Activated CD4-positive, alpha-beta memory T cell treated with anti-CD3 and anti-CD28 coated beads, Interleukin-2, amount 10 ng/mL, durations not matched to agents 7 days and 5 days (primary cell): ENCODE results near the gene CHCHD6. TPM values are rescaled to one million over a fixed set of nuclear protein-coding genes. Genes with fewer than 3 reads are reported as not detected.

Experiments
- CTCF ChIA-PET: fragments of 350-600 bp; sonication (Branson Sonifier 250); formaldehyde crosslinking; loops from one replicate; lab custom pipeline; 2021; ENCODE audit warnings: antibody characterized with exemption, inconsistent platforms; lab: Charles Lee
- POLR2A ChIA-PET: fragments of 350-600 bp; sonication (Branson Sonifier 250); formaldehyde crosslinking; loops from one replicate; lab custom pipeline; 2021; ENCODE audit warnings: antibody characterized with exemption; lab: Charles Lee
- DNase-seq: peaks from one replicate; pipeline ENCODE4 v3.0.0-alpha.2; 2020
- H3K27ac Mint-ChIP-seq: one replicate; pipeline ENCODE4 v1.8.0; 2021; ENCODE audit warnings: mild to moderate bottlenecking, mixed read lengths
- H3K27me3 Mint-ChIP-seq: one replicate; pipeline ENCODE4 v1.8.0; 2021; ENCODE audit warnings: mixed read lengths
- H3K36me3 Mint-ChIP-seq: one replicate; pipeline ENCODE4 v1.8.0; 2021; ENCODE audit warnings: low read depth, mixed read lengths
- H3K4me1 Mint-ChIP-seq: one replicate; pipeline ENCODE4 v1.8.0; 2021; ENCODE audit warnings: mixed read lengths
- H3K4me3 Mint-ChIP-seq: one replicate; pipeline ENCODE4 v1.8.0; 2021; ENCODE audit warnings: mild to moderate bottlenecking, mixed read lengths
- H3K9me3 Mint-ChIP-seq: one replicate; pipeline ENCODE4 v1.8.0; 2021; ENCODE audit warnings: mixed read lengths
- total RNA-seq, 2 experiments: library from RNA; stranded (reverse); gene quantifications; one replicate each; pipeline ENCODE4 v1.2.3, GENCODE V29; 2021

The CHCHD6 gene
- total RNA-seq, 2 experiments from 2014 or later = 4.0 to 4.1 TPM

DNA sequence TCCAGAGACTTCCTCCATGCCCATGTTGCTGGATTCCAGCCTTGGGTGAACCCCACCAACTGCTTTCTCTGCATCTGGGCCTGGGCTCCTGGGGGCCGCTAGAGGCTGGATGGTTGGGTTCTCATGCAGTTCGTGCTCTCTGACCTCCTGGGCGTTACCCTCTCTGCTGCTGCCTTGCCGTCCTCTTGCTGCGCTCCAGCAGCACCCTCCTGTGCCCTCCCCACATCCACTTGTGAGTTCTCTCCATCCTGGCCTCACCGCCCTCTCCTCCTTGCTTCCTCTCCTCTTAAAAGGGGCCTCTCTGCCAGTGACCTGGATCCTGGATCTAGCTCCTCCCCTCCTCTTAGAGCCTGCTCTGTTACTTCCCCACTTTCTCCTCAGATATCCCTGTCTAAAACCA, 43.7 kb downstream of the CHCHD6 start:
- no peaks in the 10 kb centered on the region for H3K36me3 Mint-ChIP-seq
- H3K4me1 Mint-ChIP-seq = peaks cover 7% of the 10 kb centered on the region
- H3K27ac Mint-ChIP-seq = no peak overlapping the region
- ChIA-PET CTCF (no interaction called here), POLR2A (no interaction called here)
- DNase-seq = no peak
- H3K27me3 Mint-ChIP-seq = no peaks in the 10 kb centered on the region
- no peak overlapping the region for H3K4me3 Mint-ChIP-seq
- no peaks in the 10 kb centered on the region for H3K9me3 Mint-ChIP-seq

DNA sequence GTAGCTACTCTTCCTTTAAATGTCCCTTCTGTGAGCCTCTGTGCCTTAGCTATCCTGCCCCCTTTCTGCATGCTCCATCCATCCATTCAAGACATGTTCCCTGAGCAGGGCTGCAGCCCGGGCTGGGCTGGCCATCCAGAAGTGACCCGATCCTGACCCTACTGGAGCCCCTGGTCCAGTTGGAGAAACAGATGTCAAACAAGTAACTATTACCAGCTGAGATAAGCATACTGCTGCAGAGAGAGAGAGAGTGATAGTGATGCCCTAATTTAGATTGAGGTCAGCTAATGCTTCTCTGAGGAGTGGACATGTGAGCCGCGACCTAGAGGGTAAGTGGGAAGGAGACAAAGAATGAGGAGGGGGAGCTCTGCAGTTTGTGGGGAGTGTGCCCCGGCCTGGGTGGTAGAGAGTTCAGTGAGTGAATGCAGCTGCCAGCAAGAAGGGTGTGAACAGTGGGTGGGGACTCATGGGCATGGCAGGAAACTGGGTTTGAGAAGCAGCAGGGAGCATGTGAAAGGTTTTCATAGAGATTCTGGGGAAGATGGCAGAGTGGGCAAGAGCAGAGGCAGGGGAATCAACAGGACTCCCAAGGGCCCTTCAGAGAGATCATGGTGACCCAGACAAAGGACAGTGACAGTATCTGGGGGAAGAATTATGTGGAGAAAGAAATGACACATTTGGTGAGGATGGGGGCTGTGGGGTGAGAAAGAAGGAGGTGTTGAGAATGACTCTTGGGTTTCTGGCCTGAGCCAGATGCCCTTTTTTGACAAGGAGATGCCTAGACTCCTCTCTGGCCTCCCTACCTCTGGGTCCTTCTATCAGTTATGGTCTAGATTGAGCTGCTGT, 44.9 kb downstream of the CHCHD6 start:
- Mint-ChIP-seq H3K9me3 (no peaks in the 10 kb centered on the region), H3K4me3 (no peak overlapping the region), H3K27me3 (no peaks in the 10 kb centered on the region), H3K4me1 (peaks cover 7% of the 10 kb centered on the region), H3K27ac (no peak overlapping the region), H3K36me3 (no peaks in the 10 kb centered on the region)
- no peak for DNase-seq
- POLR2A ChIA-PET = no interaction called here
- CTCF ChIA-PET = interaction anchor here (0.7 kb wide), 1 partner anchor 202 kb away, joined by 3 read pairs; no protein-coding TSS in a partner anchor

DNA sequence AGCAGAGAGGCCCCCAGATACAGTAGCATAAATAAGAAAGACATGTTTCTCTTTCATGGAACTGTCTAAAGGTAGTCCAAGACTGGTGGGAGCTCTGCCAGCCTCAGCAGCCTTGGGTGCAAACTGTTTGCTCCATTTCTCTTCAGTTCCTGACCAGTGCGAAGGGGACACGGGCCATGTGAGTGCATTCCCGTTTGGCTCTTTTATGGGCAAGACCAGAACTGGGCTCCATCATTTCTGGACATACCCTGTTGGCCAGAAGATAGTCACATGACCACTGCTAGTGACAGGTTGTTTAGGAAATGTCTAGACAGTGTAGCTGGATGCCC, 45.5 kb downstream of the CHCHD6 start:
- ChIA-PET CTCF (no interaction called here), POLR2A (no interaction called here)
- Mint-ChIP-seq H3K4me3 (no peak overlapping the region), H3K27ac (no peak overlapping the region), H3K27me3 (no peaks in the 10 kb centered on the region), H3K36me3 (no peaks in the 10 kb centered on the region), H3K4me1 (peaks cover 7% of the 10 kb centered on the region), H3K9me3 (no peaks in the 10 kb centered on the region)
- DNase-seq = no peak

DNA sequence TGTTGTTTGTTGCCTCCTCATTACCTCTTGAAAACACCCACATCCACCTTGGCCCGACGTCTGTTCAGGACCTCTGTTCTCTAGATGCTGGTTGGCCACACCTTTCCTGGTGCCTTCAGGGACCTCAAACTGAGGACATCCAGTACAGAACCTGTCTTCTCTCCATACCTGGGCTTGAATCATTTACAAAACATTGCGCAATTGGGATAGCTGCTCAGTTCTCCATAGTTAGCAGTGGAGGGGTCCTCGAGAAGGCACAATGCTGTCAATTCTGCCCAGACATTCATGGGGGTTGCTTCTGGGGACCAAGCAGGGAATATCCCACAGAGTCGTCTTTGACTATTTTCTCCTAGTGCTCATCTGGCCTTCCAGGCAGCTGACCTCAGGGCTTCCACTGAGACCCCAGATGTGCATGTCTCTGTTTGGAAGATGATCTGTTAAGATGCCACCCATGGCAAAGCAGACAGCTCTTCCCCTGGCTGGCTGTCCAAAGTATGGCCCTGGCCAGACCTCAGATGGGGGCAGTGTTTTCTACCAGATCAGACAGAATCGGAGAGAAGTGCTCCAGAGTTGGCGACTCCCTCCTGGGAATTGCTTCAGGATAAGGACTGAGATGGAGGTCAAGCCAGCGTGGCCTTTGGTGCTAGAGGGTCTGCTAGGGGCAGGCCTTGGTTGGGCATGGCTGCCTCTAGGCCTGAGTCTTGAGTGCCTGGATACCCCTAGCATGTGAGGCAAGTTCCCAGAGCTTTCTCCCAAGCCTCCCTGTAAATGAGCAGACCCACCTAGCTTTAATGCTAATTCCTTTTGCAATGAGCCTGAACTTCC, 46.1 kb downstream of the CHCHD6 start:
- no peak for DNase-seq
- no peaks in the 10 kb centered on the region for H3K27me3 Mint-ChIP-seq
- no peaks in the 10 kb centered on the region for H3K9me3 Mint-ChIP-seq
- POLR2A ChIA-PET = no interaction called here
- no peak overlapping the region for H3K4me3 Mint-ChIP-seq
- peaks cover 7% of the 10 kb centered on the region for H3K4me1 Mint-ChIP-seq
- no peaks in the 10 kb centered on the region for H3K36me3 Mint-ChIP-seq
- no peak overlapping the region for H3K27ac Mint-ChIP-seq
- CTCF ChIA-PET = interaction anchor here (1.3 to 2.2 kb wide), 2 partner anchors 705 to 795 kb away, joined by 5 to 7 read pairs; no protein-coding TSS in a partner anchor

DNA sequence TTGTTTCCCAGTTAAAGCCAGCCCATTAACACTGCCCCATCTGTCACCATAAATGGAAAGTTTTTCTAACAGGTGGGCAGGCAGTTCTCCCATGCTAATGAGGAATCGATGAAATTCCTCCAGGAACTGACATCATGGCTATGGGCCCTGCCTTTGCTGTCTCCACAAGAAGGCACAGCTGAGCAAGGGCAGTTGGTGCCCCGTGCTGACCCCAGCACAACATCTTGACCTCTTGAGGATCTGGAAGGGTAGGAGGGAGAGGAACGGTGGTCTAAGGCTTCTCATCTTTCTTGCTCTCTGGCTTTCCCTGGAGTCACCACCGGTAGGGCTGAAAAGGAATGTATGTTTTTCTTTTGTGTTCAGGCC, 46.7 kb downstream of the CHCHD6 start:
- DNase-seq = no peak
- no peaks in the 10 kb centered on the region for H3K9me3 Mint-ChIP-seq
- H3K27me3 Mint-ChIP-seq = no peaks in the 10 kb centered on the region
- H3K27ac Mint-ChIP-seq = no peak overlapping the region
- ChIA-PET CTCF (interaction anchor here (1.3 to 2.2 kb wide), 2 partner anchors 705 to 794 kb away, joined by 5 to 7 read pairs; no protein-coding TSS in a partner anchor), POLR2A (no interaction called here)
- no peaks in the 10 kb centered on the region for H3K36me3 Mint-ChIP-seq
- peaks cover 7% of the 10 kb centered on the region for H3K4me1 Mint-ChIP-seq
- no peak overlapping the region for H3K4me3 Mint-ChIP-seq

DNA sequence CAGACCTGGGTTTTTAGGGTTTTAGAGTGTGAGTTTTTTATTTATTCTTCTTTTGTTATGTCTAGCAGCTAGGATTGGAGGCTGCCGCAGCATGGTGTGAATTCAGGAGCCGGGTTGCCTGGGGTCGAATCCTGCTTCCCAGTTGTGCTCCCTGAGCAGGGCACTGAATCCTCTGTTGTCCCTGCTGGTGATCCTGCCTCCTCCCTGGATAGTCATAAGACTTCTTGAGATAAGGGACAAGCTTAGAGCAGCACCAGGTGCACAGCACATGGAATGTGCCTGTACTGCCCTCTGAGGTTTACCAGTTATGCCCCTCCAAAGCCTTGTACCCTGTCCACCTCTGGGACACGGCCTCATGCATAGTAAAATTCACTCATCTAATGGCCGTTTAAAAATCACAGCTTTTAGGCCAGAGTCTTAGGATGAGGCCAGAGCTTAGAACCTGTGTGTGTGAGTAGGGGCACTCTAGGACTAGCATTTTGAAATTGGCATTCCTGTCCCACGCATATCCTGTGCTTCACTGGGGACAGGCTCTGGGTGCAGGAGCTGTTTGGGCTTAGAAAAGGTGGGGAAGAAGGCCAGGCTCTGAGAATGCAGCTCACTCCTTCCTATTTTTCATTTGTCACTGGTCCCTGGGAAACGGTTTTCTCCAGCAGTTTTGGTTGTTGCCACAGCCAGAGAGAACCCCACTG, 47.7 kb downstream of the CHCHD6 start:
- Mint-ChIP-seq H3K9me3 (no peaks in the 10 kb centered on the region), H3K27ac (no peak overlapping the region), H3K4me3 (no peak overlapping the region), H3K27me3 (no peaks in the 10 kb centered on the region), H3K36me3 (no peaks in the 10 kb centered on the region), H3K4me1 (peaks cover 7% of the 10 kb centered on the region)
- POLR2A ChIA-PET = no interaction called here
- CTCF ChIA-PET = interaction anchor here (0.9 to 2.2 kb wide), 8 partner anchors 11 to 793 kb away, joined by 3 to 7 read pairs (median 3); partner anchors contain the start of gene PLXNA1
- no peak for DNase-seq

DNA sequence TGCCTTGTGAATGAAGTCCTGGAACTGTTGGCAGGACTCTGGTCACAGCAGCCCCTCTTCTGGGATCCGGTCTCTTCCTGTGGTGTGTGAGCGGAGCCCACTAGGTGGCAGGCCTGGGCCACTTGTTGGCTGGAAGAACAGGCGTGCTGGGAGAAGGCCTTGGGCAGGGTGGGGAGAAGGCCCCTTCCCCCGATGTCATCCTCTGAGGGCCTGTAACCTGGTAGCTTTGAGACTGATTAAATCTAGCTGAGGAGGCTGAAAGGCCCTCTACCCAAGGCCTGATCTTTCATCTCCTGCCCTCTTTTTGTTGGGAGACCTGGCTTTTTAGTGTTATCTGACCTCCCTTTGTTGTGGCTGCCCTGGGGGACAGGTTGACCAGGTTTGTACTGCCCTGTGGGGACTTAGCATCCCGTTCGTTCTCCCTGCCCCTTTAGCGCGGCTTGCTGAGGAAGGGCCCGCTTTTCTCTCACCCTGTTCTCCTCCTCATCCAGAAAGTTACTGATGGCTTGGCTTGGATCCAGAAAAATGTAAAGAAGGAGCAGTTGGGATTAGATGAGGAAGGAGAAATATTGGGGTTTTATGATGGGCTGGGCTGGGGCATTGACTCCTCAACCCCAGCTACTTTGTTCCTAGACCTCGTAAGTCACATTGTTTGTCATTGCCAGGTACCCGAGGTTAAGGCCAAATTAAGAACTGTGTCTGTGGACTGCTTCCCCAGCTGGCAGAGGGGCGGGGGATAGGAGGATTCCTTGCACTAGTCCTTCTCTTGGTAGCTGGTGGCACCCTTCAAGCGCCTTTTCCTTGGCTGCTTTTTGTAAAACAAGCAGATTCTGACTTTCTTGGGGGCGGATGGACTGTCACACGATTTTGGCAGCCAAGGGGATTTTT, 48.5 kb downstream of the CHCHD6 start:
- POLR2A ChIA-PET = no interaction called here
- peaks cover 7% of the 10 kb centered on the region for H3K4me1 Mint-ChIP-seq
- H3K9me3 Mint-ChIP-seq = no peaks in the 10 kb centered on the region
- CTCF ChIA-PET = interaction anchor here (0.6 to 2.2 kb wide), 11 partner anchors 10 to 792 kb away, joined by 3 to 7 read pairs (median 3); partner anchors contain the start of gene PLXNA1
- no peak overlapping the region for H3K4me3 Mint-ChIP-seq
- H3K27ac Mint-ChIP-seq = no peak overlapping the region
- no peaks in the 10 kb centered on the region for H3K36me3 Mint-ChIP-seq
- peak; percentile 68 for DNase-seq
- H3K27me3 Mint-ChIP-seq = no peaks in the 10 kb centered on the region

DNA sequence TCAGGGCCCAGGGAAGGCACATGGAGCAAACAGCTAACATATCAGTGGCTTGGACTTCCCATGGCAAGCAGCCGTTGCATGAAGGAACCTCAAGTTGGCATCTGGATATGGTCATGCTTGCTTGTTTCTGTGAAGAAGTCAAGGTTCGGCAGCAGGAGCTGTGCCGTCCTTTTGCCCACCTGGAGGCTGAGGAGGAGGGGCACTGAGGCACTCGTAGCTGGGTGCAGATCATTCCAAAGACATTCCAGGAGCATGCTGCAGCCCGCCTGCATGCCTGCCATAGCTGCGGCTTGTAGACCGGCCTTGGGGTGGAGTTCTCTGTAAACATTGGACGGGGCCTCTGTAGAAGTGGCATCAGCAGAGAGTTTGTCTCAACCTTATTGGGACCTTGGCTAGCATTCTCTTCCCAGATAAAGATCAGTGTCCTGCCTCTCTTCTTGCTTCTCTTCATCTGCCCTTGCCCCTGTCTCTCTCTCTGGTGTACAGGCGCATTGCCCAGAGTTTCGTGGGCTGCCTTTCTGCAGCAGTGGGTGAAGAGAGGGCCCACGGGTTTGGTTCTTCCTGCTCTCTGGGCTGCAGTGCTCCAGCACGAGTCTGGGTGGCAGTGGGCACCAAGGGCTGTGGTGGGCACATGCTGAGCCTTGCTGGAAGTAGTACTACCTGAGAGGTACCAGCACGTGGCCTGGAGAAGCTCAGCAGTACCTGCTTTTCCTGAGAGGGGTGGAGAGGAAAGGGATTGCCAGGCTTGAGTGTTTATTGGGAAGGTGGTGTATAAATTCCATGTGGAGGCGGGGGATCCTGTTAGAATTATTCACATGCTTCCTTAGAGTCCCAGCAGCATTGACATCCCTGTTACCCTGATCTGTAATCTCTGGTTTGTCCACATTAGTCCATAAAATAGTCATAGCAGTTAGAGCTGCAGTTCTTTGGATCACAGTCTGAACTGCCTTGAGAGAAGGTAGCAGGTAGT, 49.4 kb downstream of the CHCHD6 start:
- Mint-ChIP-seq H3K9me3 (no peaks in the 10 kb centered on the region), H3K27me3 (no peaks in the 10 kb centered on the region), H3K4me3 (no peak overlapping the region), H3K36me3 (no peaks in the 10 kb centered on the region), H3K27ac (no peak overlapping the region), H3K4me1 (peaks cover 7% of the 10 kb centered on the region)
- ChIA-PET CTCF (interaction anchor here (1.2 to 1.4 kb wide), 3 partner anchors 23 to 702 kb away, joined by 3 read pairs; no protein-coding TSS in a partner anchor), POLR2A (no interaction called here)
- no peak for DNase-seq

DNA sequence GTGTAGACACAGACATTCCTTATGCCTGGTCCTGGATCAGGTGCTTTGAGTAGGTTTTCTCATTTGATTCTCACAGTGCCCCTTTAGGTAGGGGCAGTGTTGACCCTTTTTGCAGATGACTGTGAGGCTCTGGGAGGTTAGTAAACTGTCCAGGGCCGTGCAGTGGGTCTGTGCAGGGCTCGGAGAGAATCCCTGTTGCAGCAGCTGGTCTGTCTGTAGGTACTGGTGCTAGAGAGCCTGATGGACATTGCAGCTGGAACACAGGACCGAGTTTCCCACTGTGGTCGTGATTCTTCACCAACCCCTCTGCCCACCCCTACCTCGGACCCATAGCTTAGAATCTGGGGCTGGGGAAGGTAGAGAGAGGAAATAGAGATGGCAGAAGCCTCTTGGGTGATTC, 51.8 kb downstream of the CHCHD6 start:
- no peaks in the 10 kb centered on the region for H3K9me3 Mint-ChIP-seq
- H3K27me3 Mint-ChIP-seq = no peaks in the 10 kb centered on the region
- ChIA-PET POLR2A (no interaction called here), CTCF (no interaction called here)
- no peak overlapping the region for H3K4me3 Mint-ChIP-seq
- no peaks in the 10 kb centered on the region for H3K36me3 Mint-ChIP-seq
- no peak for DNase-seq
- no peak overlapping the region for H3K27ac Mint-ChIP-seq
- no peaks in the 10 kb centered on the region for H3K4me1 Mint-ChIP-seq

DNA sequence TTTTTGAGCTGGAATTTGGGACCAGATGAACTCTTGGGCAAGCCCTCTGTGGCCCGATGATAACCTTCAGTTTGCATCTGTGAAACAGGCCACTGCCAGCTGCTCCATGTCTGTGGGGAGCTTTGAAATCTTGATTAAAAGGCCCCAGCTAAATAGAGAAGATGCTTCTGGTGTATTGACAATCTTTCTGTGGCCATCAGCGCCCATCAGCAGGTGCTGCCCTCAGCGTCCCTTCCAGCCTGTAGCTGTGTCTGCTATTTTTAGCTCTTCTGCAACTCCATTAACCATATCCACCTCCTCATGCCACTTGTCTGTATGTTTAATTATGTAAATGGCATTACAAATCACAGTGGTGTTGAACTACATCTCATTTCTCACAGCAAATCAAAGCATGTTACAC, 54.0 kb downstream of the CHCHD6 start:
- Mint-ChIP-seq H3K27ac (no peak overlapping the region), H3K4me1 (no peaks in the 10 kb centered on the region), H3K27me3 (no peaks in the 10 kb centered on the region), H3K4me3 (no peak overlapping the region), H3K9me3 (no peaks in the 10 kb centered on the region), H3K36me3 (no peaks in the 10 kb centered on the region)
- CTCF ChIA-PET = no interaction called here
- no peak for DNase-seq
- POLR2A ChIA-PET = no interaction called here

DNA sequence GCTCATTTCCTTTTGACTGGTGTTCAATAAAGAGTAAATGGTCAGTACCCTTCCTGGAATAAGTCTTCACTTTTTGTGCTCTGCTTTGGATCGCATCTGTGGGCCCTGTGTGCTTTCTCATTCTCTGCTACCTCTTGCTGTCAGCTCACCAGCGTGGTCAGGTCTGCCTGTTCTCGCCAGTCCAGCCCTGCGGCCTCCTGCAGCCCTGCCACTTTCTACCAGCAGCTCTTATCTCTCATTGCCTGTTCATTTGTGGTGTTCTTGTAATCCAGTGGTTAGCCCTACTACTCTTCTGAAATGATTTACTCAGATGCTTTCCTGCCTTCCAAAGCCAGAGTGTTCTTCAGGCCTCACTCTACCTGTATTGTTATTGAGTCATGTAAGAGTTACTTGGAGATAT, 54.8 kb downstream of the CHCHD6 start:
- Mint-ChIP-seq H3K4me3 (no peak overlapping the region), H3K27me3 (no peaks in the 10 kb centered on the region), H3K4me1 (no peaks in the 10 kb centered on the region), H3K9me3 (no peaks in the 10 kb centered on the region), H3K27ac (no peak overlapping the region), H3K36me3 (no peaks in the 10 kb centered on the region)
- no peak for DNase-seq
- ChIA-PET POLR2A (no interaction called here), CTCF (no interaction called here)
